ENCODE measurements around the gene FBXW11.
"Not testable (repeated sequence)": the region's sequence is repeated elsewhere in the genome, so short reads cannot be mapped to it uniquely, and the experiment has no call there.

- not testable (repeated sequence) for TF ChIP-seq CTCF (IDR thresholded peaks at IDR 0.05); EZH2 (IDR thresholded peaks at IDR 0.05; ENCODE audit: borderline replicate concordance, insufficient read depth, low read depth, low read length, poor library complexity, severe bottlenecking)
Measured at GRCh38 chr5:171941275-171941674, 65.2 kb downstream of the FBXW11 start.
